C4-2B (cell line): ENCODE measurements around the gene SIM2.

Experiments used
- CTCF ChIP-seq: fragments of 450-650 bp; conservative IDR thresholded peaks from 2 replicates; pipeline ENCODE4 v1.5.1; 2017; ENCODE audit warnings: mild to moderate bottlenecking
- ZFX ChIP-seq: fragments of 450-650 bp; IDR thresholded peaks from 2 replicates; pipeline ENCODE4 v1.6.1; 2017

DNA sequence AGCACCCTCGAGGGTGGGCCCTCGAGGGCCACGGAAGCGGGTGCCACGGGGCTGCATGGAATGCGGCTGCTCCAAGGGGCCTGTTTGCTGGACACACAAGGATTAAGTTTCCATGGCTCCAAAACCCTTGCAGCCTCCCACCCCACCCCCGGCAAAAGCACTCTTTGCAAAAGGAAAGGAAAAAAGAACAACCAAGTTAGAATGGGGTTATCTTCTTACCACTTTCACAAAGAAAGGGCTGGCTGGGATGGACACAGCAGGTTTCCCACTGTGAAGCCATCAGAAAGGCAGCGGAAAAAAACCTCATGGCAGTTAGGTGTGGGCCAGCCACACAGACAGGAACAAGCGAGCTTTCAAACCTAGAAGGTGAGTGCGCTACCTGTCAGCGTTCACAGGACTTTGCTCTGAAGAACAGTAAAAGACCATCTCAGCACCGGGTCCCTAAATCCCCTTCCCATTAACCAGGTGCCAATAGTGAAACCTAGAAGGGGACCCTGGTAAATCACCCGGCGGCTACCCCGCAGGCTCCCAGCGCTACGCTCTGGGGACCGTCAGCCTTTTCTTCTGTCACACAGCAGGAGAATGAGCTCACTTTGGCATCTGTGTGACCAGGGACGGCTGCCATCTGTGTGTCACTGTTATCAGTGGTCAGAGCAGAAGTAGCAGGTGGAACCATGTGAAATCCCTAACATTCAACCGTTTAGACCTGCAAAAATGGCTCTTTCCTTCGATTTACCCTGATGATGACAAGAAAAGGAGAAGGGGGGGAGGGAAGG lies 93.0 kb downstream of the SIM2 start:
- TF ChIP-seq CTCF (no peak), ZFX (no peak)
